Stimulated activated naive CD4-positive, alpha-beta T cell treated with Interleukin-2 at 50 U/mL for 16 hours (primary cell): ENCODE measurements around the gene EFEMP2.

Experiments
- DNase-seq: peaks from one replicate; lab custom pipeline; 2025; lab: John Stamatoyannopoulos, UW

The EFEMP2 gene

GRCh38 chr11:65872586-65873317 lies at the start of gene EFEMP2:
Gene EFEMP2 (minus strand): TSS chr11:65872800. CDS start chr11:65872354, 446 bp downstream.
- DNase-seq = no peak

DNA sequence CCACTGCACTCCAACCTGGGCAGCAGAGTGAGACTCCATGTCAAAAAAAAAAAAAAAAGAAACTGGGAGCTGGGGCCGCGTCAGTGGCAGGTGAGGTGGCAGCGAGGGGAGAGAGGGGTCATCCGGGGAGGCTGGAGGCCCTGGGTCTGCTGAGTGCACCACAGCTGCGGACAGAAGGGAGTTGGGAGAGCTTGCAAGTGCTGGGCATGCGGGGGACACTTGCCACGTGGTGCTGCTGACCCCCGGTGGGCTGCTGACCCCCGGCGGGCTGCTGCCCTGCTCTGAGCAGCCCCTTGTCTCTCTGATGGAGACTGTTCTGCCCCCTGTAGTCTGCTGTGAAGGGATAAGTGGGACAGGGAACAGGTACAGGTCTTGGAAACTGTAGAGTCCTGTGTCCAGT lies 49.3 kb upstream of the EFEMP2 start:
- DNase-seq = no peak

GRCh38 chr11:65921033-65921555 lies 48.5 kb upstream of the EFEMP2 start:
- DNase-seq = no peak

DNA sequence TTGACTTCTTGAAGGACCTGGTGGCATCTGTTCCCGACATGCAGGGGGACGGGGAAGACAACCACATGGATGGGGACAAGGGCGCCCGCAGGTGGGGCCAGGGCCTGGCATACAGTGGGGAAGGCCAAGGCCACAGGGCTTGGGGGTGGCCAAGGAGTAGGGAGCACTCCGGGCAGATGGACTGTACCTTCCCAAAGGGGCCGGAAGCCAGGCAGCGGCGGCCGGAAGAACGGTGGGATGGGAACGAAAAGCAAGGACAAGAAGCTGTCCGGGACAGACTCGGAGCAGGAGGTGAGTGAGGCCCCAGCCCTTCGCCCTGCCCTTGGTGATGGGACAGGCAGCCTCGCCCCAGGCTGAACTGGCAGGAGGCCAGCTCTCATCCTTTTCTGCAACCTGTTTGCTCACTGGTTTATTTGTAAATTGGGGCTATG lies 47.8 kb upstream of the EFEMP2 start:
- DNase-seq = no peak

DNA sequence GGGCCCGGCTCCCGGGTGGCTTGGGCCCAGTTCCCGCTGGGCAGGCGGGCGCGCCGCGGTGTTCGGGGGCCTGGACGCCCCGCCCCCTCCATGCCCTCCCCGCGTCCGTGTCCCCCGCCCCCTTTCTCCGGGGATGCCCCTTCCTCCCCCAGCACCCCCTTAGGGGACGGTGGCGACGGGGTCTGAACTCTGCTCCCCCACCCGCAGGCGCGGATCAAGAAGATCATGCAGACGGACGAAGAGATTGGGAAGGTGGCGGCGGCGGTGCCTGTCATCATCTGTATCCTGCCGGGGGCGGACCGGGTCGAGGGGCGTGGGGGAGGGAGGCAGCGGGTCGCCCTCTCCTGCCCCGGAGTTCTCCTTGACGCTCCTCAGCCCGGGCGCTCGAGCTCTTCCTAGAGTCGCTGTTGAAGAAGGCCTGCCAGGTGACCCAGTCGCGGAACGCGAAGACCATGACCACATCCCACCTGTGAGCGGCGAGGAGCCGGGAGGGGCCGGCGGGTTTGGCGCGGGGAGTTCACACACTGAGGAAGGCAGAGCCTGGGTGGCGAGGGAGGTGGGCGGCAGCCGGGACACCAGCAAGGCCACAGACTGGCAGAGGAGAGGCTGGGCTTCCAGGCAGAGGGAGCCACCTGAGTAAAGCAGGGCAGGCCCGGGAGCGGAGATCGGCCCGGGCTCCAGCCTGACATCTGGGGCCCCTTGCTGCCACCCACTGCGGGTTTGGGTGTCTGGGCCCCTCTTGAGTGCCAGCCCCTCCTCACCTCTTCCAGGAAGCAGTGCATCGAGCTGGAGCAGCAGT lies 47.2 kb upstream of the EFEMP2 start:
- peak; percentile 67 for DNase-seq

DNA sequence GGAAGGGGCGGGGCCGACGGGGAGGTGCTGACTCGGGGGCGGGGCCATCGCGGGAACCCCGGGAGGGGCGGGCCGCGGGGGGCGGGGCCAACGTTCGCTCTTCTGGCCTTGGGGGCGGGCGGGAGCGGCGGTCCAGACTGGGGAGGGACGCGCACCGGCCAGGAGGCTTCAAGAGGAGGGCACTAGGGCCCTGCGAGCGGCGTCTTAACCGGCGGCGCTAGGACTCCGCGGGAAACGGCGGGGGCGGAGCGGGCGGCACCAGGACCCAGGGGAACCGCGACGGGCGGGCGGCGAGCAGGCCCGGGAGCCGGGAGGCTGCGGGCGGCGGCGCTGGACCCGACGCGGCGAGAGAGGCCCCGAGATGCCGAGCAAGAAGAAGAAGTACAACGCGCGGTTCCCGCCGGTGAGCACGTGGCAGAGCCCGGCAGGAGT lies 46.6 kb upstream of the EFEMP2 start, which contains the start of gene DRAP1:
Gene DRAP1, plus strand, starts transcription at position 286 of the 432 bp plus-strand sequence. Its CDS starts 76 bp downstream, at position 362.
- peak; percentile 99 for DNase-seq

DNA sequence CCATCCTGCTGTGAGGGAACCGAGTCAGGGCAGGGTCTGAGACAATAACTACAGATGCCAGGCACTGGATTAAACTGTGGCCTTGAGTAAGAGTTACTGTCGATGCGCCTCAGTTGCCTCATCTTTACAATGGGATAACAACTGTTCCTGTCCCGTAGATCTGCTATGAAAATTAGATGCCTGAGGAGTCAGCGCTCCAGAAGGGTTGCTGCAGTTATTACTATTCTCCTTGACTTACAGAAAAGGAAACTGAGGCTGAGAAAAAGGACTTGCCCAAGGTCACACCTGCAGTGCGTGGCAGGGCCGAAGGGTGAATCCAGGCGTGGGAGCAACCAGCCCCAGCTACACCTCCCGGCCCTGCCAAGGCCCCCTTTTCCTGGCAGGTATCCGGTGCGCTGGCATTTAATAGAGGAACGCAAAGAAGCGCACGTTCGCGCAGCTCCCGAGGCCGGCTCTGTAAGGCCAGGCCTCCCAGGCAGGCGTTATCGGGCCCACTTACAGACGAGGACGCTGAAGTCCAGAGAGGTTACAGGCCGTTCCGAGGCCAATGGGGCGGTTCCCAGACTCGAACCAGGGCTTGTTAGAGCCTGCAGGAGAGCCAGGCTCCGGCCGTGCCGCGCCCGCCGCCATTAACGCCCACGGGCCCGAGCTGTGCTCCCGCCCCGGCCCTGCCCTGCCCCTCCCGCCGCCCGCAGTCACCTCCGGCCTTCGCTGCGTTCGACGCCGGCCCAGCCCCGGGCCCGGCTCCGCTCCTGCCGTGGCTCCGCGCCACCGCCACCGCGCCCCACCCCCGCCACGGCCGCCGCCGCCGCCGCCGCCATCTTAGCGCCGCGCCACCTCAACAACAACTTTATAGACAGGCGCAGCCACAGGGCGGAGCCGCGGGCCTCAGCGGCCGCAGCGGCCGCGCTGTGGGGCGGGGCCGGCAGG lies 45.9 kb upstream of the EFEMP2 start, which contains the start of gene C11orf68:
Gene C11orf68, minus strand, starts transcription at position 852 of the 930 bp plus-strand sequence. Its CDS starts 31 bp downstream, at position 821.
- no peak for DNase-seq

DNA sequence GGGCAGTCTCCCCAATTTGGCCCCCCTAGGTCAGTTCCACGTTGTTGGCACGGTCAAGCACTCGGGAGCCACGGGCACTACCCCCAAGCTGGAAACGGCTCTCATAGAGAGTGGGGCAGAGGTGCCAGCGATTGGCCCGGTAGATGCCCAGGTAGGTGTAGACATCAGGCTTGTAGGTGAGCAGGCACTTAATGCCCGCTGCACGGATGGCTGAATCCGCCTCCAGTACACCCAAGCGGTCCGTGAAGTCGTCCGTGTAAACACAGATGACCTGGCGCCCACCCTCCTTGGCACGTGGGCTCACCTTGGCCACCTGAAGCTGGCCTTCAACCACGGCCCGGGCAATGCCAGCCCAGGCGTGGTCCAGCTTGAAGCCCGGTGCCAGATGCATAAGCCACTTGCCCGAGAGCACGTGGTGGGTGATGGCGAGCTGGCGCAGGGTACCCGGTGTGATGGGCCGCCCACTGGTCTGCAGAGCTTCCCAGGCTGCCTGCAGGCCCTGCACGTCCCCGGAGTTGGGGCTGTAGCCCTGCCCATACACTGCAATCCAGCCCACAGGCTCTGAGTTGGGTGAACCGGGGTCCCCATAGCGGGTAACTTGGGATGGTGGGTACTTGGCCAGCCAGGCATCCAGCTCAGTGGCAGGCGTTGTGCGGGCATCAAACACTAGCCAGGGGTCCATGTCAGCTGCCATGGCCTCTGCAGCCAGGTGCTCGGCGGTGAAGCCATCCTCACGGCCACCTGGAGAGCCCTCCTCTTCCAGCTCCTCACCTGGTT lies 45.0 kb upstream of the EFEMP2 start:
- DNase-seq = no peak

DNA sequence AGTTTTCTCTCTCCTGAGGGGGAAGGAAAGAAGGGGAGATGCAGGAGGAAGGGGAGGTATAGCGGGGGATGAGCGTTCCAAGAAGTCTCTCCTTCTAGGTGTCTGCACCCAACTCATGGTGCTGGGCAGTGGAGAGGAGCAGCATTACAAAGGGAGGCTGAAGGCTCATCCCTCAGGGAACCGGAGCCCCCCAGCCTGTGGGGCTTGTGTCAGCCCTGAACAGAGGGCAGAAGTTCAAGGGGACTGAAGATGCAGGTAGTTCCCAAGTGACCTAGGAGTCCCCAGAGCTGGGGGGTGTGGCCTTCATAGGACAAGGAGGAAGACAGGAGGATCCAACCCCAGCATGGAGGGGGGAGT lies 44.5 kb upstream of the EFEMP2 start:
- no peak for DNase-seq

DNA sequence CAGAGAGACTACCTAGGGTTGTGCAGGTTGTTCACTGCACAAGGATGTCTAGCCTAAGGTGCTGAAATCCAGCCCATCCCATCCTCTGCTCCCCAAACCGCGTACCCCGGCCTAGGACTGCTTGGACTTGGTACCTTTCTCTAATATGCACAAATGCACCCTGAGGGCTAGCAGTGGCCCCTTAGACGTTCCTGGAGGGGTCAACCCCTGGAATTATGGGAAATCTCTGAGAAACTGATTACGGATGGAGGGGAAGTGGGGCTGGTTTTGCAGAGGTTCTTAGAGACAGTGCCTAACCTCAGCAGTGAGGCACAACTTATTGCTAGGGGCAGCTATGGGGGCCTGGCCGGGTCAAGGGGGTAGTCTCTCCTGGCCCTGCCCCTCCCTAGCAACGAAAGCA lies 43.8 kb upstream of the EFEMP2 start:
- no peak for DNase-seq

GRCh38 chr11:65915821-65916251 lies 43.2 kb upstream of the EFEMP2 start:
- DNase-seq = no peak

DNA sequence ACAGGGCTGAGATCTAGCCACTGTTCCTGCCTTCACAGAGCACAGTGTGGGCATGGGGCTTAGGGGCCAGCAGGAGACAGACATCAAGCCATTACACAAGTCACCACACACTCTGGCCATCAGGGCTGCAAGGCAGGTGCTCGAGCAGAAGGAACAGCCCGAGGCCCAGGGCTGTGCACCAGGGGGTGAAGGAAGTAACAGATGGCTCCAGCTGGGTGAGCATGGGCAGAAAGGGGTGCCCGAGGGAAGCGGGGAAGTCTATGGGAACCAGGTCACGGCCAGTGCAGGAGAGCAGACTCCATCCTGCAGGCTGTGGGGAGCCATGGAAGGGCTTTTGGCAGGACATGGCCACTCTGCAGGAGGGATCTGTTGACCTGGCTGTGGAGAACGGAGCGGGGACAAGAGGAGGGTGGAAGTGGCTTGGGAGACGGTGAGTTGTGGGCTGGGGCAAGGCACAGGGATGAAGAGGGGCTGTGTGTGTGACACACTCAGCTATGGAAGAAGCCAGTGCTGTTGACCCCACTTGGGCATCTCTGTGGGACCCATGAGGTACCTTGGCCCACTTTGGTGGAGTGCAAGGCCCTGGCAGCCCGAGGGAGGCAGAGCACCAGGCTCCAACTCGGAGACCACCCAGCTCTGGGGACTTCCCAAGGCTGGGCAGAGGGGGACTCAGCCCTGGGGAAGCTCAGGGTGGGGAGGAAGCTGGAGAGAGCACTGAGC lies 42.7 kb upstream of the EFEMP2 start:
- DNase-seq = no peak

GRCh38 chr11:65912845-65913244 lies 40.2 kb upstream of the EFEMP2 start:
- DNase-seq = no peak

- no peak for DNase-seq
Measured at GRCh38 chr11:65911682-65912568, 39.3 kb upstream of the EFEMP2 start.

DNA sequence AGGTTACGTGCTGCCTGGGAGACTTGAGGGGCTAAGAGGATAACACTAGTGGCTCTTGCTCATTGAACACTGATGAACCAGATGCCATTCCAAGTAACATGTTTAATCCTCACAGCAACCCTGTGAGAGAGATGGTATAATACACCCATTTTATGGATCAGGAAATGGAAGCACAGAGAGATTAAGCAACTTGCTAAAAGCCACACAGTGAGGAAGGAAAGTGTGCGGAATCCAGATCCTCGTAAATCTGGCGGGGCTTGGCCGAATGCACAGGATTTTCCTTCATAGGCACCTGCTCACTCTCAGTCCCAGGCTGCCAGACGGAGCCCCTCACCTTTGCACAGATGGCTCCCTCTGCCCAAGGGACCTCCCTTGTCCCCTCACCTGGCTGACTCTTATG lies 35.3 kb upstream of the EFEMP2 start:
- DNase-seq = no peak

DNA sequence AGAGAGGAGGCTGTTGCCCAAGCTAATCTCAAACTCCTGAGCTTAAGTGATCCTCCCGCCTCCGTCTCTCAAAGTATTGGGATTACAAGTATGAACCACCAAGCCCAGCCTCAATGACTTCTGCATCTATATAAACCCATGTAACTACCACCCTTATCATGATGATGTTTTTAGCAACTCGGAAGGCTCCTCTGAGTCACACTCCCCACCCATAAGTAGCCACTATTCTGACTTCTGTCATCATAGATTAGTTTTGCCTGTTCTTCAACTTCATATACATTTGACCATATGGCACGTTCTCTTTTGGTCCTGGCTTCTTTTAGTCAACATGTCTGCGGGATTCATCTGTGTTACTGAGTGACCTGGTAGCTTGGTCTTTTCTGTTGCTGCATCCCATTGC lies 34.0 kb upstream of the EFEMP2 start:
- no peak for DNase-seq

GRCh38 chr11:65903715-65904114 lies 31.1 kb upstream of the EFEMP2 start:
- no peak for DNase-seq

DNA sequence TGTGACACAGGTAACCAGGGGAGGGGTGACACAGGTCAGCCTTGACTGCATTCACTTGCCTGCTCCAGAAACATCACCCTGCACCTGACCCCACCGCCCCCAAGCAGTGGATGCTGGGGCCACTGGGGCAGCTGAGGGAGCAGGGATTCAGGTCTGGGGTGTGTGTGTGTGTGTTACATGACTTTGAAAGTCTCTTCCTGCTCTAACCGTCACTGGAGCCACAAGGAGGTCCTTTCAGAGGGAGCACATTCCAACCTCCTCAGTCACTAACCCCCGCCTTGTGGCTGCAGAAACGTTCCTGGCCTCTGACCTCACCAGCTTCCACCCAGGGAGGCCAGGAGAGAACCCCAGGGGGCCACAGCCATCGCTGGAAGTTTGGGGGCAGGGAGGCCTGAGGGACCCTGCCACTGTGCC lies 30.5 kb upstream of the EFEMP2 start:
- DNase-seq = no peak

DNA sequence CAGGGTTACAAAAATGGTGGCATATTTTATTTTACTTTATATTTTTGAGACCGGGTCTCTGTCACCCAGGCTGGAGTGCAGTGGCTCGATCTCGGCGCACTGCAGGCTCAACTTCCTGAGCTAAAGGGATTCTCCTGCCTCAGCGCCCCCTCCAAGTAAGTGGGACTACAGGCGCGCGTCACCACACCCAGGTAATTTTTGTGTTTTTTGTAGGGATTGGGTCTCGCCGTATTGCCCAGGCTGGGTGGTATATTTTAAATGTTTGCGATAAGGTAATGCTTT lies 28.2 kb upstream of the EFEMP2 start:
- no peak for DNase-seq
